GDM1 (cell line): ENCODE measurements around the gene CNTN6.

Source experiments
- DNase-seq: peaks from one replicate; lab custom pipeline; 2025; lab: John Stamatoyannopoulos, UW

The CNTN6 gene

GRCh38 chr3:1421577-1421976, 328.8 kb downstream of the CNTN6 start:
- no peak for DNase-seq

- no peak for DNase-seq
Measured at GRCh38 chr3:1423566-1424089, 330.8 kb downstream of the CNTN6 start.

- DNase-seq = no peak
Measured at GRCh38 chr3:1439395-1439794, 346.6 kb downstream of the CNTN6 start.

DNA sequence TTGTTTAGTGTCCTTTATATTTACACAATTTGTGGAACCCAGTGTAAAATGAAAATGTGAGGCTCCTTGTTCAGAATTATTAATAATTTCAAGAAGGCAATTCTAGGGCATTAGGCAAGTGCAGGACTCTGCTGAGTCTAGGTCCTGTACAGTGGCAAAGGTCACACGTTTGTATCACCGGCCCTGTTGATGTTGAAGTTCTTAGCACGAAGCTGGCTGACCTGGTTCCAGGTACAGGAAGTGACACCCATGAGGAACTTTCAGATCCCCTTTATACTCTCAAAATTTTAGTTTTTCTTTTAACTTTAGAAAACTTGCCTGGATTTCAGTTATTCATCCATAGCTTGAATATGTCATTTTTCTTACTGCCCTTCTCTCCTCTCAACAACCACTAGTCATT, 349.4 kb downstream of the CNTN6 start:
- no peak for DNase-seq

DNA sequence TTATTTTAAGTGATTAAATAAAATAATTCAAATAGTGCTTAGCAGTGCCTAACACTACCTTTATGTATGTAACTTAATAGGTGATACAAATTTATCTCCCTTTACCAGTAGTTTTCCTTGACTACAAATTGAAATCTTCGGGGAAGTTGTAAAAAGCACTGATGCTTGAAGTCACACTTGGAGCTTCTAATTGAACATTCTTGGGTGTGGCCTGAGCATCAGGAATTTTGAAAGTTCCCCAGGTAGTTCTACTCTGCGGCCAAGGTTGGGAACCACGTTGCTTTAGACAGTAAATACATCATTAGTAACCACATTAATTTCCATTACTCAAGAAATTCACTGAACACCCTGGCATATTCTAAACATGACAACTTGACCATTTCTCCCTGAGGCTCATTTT, 351.4 kb downstream of the CNTN6 start:
- DNase-seq = no peak

GRCh38 chr3:1446531-1446930, 353.7 kb downstream of the CNTN6 start:
- DNase-seq = no peak

DNA sequence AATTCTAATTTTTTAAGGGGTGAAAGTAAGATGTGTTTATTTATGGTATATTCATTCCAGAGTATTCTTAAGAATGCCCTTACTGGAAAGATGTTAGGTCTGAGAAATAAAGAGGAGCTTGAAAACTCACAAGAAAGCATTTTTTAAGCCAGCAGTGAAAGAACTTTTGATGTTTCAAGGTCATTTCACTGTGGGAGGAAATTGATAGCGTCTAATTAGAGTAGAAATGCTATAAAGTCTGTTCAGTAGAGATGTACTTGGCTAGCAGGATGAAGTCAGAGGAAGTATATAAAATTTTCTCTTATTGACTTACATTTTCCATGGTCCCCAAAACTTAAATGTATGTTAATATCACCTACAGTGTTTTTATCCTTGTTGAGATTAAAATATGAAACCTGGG, 354.6 kb downstream of the CNTN6 start:
- DNase-seq = no peak

DNA sequence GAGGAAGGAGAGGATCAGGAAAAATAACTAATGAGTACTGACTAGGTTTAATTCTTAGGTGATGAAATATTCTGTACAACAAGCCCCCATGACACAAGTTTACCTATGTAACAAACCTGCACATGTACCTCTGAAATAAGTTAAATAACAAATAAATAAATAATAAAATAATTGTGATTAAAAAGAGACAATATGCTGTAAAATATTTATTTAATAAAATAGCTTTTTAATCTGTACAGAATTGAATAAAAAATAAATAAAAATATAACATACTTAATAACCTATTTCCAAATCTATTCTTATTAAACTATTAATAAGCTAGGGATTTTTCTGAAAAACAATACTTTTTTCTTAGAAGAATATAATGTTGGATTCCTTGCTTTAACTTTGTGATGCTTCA, 355.6 kb downstream of the CNTN6 start:
- no peak for DNase-seq
